Femur (tissue), 1 donor: ENCODE results near the gene EFCAB6.

Experiments
- DNase-seq: peaks from one replicate; pipeline ENCODE4 v3.0.0-alpha.2; 2017

Gene EFCAB6

GRCh38 chr22:43829904-43830851, 18.1 kb upstream of the EFCAB6 start:
- DNase-seq: peak; percentile 53

GRCh38 chr22:43828998-43829782, 17.1 kb upstream of the EFCAB6 start:
- DNase-seq: peak; percentile 86

- no peak for DNase-seq
Observed at GRCh38 chr22:43828725-43828997, 16.6 kb upstream of the EFCAB6 start.

- DNase-seq: no peak
Observed at GRCh38 chr22:43827926-43828724, 16.0 kb upstream of the EFCAB6 start.

- DNase-seq: no peak
Observed at GRCh38 chr22:43827003-43827735, 15.1 kb upstream of the EFCAB6 start.

- DNase-seq: peak; percentile 67
Observed at GRCh38 chr22:43826142-43827002, 14.3 kb upstream of the EFCAB6 start.

GRCh38 chr22:43825651-43826050, 13.5 kb upstream of the EFCAB6 start:
- DNase-seq: no peak

- DNase-seq: no peak
Observed at GRCh38 chr22:43824724-43825420, 12.8 kb upstream of the EFCAB6 start.

GRCh38 chr22:43823911-43824665, 12.0 kb upstream of the EFCAB6 start:
- DNase-seq: no peak

GRCh38 chr22:43823353-43823908, 11.3 kb upstream of the EFCAB6 start:
- no peak for DNase-seq

- no peak for DNase-seq
Observed at GRCh38 chr22:43821606-43822425, 9.7 kb upstream of the EFCAB6 start.

- DNase-seq: no peak
Observed at GRCh38 chr22:43820651-43821305, 8.7 kb upstream of the EFCAB6 start.

GRCh38 chr22:43819931-43820640, 8.0 kb upstream of the EFCAB6 start:
- no peak for DNase-seq

GRCh38 chr22:43819421-43819921, 7.4 kb upstream of the EFCAB6 start:
- DNase-seq: no peak

- no peak for DNase-seq
Observed at GRCh38 chr22:43818981-43819380, 6.9 kb upstream of the EFCAB6 start.

GRCh38 chr22:43817402-43817801, 5.3 kb upstream of the EFCAB6 start:
- DNase-seq: no peak

- no peak for DNase-seq
Observed at GRCh38 chr22:43814264-43814663, 2.2 kb upstream of the EFCAB6 start.
